Nephron progenitor cell (in vitro differentiated cells): ENCODE data around the gene NET1.

Source experiments
- DNase-seq: peaks from one replicate; pipeline ENCODE4 v3.0.0; 2021
- H3K27ac Mint-ChIP-seq: 2 replicates; pipeline ENCODE4 v1.8.0; 2021; ENCODE audit warnings: mild to moderate bottlenecking, moderate library complexity, mixed read lengths
- H3K27me3 Mint-ChIP-seq: 2 replicates; pipeline ENCODE4 v1.8.0; 2021; ENCODE audit warnings: mild to moderate bottlenecking, low read depth, mixed read lengths; ENCODE audit not compliant: poor library complexity
- H3K36me3 Mint-ChIP-seq: 2 replicates; pipeline ENCODE4 v1.8.0; 2021; ENCODE audit warnings: low read depth, mixed read lengths
- H3K4me1 Mint-ChIP-seq: 2 replicates; pipeline ENCODE4 v1.8.0; 2021; ENCODE audit warnings: mixed read lengths
- H3K4me3 Mint-ChIP-seq: 2 replicates; pipeline ENCODE4 v1.8.0; 2021; ENCODE audit warnings: mild to moderate bottlenecking, moderate library complexity, mixed read lengths
- H3K9me3 Mint-ChIP-seq: 2 replicates; pipeline ENCODE4 v1.8.0; 2021; ENCODE audit warnings: mild to moderate bottlenecking, moderate library complexity, mixed read lengths
- TF ChIP-seq, protein P1 (sequence below): fragments of 200-600 bp; sonication (generic); IDR thresholded peaks from 2 replicates; pipeline ENCODE4 v1.5.0; 2021; ENCODE audit warnings: antibody characterized with exemption

The NET1 gene

DNA sequence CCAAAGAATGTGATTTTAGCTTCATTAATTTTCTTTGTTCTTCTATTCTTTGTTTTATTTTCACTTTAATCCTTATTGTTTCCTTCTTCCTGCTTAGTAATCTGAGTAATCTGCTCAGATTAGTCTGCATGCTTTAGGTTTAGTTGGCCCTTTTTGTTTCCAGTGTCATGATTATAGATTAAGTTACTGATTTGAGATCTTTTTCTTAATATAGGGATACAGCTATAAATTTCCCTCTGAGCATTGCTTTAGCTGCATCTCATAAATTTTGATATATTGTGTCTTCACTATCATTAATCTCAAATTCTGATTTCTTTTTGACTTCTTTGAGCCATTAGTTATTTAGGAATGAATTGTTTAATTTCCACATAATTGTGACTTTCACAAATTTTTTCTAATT is 6.2 kb downstream of the NET1 start:
- Mint-ChIP-seq H3K36me3 (no peaks in the 10 kb centered on the region), H3K9me3 (peaks cover 65% of the 10 kb centered on the region), H3K4me1 (no peaks in the 10 kb centered on the region), H3K27me3 (no peaks in the 10 kb centered on the region), H3K27ac (no peak overlapping the region), H3K4me3 (no peak overlapping the region)
- TF ChIP-seq, protein P1, sequence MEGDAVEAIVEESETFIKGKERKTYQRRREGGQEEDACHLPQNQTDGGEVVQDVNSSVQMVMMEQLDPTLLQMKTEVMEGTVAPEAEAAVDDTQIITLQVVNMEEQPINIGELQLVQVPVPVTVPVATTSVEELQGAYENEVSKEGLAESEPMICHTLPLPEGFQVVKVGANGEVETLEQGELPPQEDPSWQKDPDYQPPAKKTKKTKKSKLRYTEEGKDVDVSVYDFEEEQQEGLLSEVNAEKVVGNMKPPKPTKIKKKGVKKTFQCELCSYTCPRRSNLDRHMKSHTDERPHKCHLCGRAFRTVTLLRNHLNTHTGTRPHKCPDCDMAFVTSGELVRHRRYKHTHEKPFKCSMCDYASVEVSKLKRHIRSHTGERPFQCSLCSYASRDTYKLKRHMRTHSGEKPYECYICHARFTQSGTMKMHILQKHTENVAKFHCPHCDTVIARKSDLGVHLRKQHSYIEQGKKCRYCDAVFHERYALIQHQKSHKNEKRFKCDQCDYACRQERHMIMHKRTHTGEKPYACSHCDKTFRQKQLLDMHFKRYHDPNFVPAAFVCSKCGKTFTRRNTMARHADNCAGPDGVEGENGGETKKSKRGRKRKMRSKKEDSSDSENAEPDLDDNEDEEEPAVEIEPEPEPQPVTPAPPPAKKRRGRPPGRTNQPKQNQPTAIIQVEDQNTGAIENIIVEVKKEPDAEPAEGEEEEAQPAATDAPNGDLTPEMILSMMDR: no peak
- no peak for DNase-seq

DNA sequence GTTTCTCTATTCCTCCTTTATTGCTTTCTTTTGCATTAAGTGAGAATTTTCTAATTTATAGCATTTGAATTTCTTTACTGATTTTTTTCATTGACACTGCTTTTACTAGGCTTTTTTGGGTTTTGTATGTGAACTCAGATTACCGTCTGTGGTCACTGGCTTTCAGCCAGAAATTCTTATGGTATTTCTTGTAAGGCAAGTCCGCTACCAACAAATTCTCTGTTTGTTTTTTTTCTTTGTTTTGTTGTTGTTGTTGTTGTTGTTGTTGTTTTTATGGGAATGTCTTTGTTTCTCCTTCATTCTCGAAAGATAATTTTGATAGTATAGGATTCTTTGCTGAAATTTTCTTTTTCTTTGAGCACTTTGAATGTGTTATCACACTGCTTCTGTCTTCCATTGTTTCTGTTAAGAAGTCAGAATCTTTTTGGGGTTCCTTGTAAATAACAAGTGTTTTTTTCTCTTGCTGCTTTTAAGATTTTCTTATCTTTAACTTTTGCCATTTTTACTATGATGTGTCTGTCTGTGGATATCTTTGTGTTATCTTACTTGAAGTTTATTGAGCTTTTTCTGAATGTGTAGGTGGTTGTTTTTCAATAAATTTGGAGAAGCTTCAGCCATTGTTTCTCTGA is 7.2 kb downstream of the NET1 start:
- Mint-ChIP-seq H3K36me3 (no peaks in the 10 kb centered on the region), H3K9me3 (peaks cover 65% of the 10 kb centered on the region)
- TF ChIP-seq, protein P1: no peak

DNA sequence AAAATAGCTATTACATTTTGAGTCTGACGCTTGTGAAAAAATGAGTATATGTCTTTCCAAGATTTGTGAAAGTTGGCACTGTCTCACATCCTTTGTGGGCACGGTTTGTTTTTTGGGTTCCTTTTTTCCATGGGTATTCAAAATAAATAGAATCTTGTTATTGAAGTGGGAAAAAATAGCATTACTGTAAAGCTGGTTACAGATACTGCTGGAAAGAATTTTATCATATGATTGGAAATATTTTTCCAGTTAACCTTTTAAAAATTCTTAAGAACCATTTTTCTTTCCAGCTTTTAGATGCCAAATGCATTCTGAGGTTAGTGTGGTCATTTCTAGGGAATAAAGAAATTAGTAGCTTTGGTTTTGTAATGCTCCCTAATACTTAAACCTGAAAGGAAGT is 11.4 kb downstream of the NET1 start:
- Mint-ChIP-seq H3K4me3 (no peak overlapping the region), H3K27ac (no peak overlapping the region), H3K4me1 (peaks cover 13% of the 10 kb centered on the region), H3K9me3 (peaks cover 33% of the 10 kb centered on the region), H3K36me3 (peaks cover 10% of the 10 kb centered on the region), H3K27me3 (no peaks in the 10 kb centered on the region)
- TF ChIP-seq, protein P1: no peak
- DNase-seq: no peak

More for the DNA sequence above, 7.2 kb downstream of the NET1 start:
- Mint-ChIP-seq H3K4me3 (no peak overlapping the region), H3K27me3 (no peaks in the 10 kb centered on the region), H3K27ac (no peak overlapping the region), H3K4me1 (no peaks in the 10 kb centered on the region)
- no peak for DNase-seq

DNA sequence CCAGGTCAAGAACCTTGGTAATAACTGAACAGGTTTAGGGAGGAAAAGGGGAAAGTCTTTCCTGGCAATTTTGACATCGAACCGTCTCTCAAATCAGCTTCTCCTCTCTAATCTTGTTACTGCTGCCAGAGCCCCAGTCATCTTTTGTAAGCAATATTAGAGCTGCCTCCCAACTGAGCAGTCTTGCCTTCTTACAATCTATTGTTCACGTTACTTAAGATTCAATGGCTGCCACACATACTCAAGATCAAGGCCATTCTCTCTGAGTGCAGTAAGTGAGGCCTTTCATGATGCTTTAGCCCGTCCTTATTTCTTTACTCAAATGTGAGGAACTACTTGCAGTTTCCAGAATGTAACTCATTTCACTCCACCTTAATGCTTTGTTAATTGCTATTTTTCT is 12.4 kb downstream of the NET1 start:
- H3K27ac Mint-ChIP-seq: peak overlapping the region; percentile 53
- H3K4me1 Mint-ChIP-seq: peaks cover 17% of the 10 kb centered on the region
- H3K27me3 Mint-ChIP-seq: no peaks in the 10 kb centered on the region
- H3K36me3 Mint-ChIP-seq: peaks cover 19% of the 10 kb centered on the region
- TF ChIP-seq, protein P1: no peak
- peaks cover 27% of the 10 kb centered on the region for H3K9me3 Mint-ChIP-seq
- no peak overlapping the region for H3K4me3 Mint-ChIP-seq
- DNase-seq: no peak

DNA sequence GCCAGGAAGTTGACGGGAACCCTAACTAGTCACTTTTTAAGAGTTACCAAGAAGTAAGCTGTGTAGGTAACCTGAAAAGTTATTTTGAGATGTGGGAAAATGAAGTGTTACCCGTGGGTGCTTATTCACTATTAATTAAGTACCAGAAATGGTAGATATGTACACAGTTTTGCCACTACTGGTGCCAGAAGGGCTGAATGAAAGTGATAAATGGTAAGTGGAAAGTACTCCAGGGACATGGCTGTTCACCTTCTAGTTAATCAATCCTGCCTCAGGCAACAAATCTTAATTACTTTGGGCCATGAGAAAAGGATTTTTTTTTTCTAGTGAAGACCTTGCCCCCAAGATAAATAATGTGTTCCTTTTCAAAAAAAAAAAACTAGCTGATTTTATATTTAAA is 15.8 kb downstream of the NET1 start:
- Mint-ChIP-seq H3K27ac (peak overlapping the region; percentile 98), H3K36me3 (peaks cover 49% of the 10 kb centered on the region)
- TF ChIP-seq, protein P1: no peak

DNA sequence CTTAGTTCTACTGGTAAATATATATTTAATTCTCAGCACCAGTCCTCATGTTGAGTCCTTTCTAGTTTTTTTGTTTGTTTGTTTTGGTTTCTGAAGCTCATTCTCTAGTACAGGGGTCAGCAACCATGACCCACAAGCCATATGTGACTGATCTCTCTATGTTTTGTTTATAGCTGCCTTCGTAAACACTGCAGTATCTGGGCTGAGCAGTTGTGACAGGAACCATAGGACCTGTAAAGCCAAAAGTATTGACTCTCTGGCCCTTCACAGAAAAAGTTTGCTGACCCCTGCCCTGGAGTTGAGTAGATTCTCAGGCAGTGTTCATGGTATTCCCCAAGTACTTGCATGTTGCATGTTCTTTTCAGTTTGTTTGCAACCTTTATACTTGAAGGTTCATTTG is 20.8 kb downstream of the NET1 start:
- TF ChIP-seq, protein P1: no peak
- Mint-ChIP-seq H3K36me3 (peaks cover 45% of the 10 kb centered on the region), H3K4me1 (peaks cover 39% of the 10 kb centered on the region), H3K4me3 (no peak overlapping the region), H3K27ac (peak overlapping the region; percentile 67), H3K9me3 (peaks cover 15% of the 10 kb centered on the region), H3K27me3 (no peaks in the 10 kb centered on the region)
- no peak for DNase-seq

More for the DNA sequence above, 15.8 kb downstream of the NET1 start:
- peaks cover 15% of the 10 kb centered on the region for H3K9me3 Mint-ChIP-seq
- H3K27me3 Mint-ChIP-seq: no peaks in the 10 kb centered on the region
- H3K4me3 Mint-ChIP-seq: no peak overlapping the region
- DNase-seq: no peak
- peaks cover 29% of the 10 kb centered on the region for H3K4me1 Mint-ChIP-seq
